ENCODE measurements around the gene PSMA2. TPM values are rescaled to one million over a fixed set of nuclear protein-coding genes. Genes with fewer than 3 reads are reported as not detected.

Gene PSMA2
- 110 and 118 TPM in 2 replicates for total RNA-seq
- polyA plus RNA-seq, result 73.3 and 107 TPM in 2 replicates
- polyA plus RNA-seq (2011; cell fraction: cytosol; rRNA removed), result 127 and 145 TPM in 2 replicates
- polyA plus RNA-seq (2011; cell fraction: nucleus; rRNA removed), result 49.8 and 72.9 TPM in 2 replicates
- 139 and 231 TPM in 2 replicates for polyA plus RNA-seq (2012)
- polyA minus RNA-seq, result 23.5 and 31.9 TPM in 2 replicates
- polyA minus RNA-seq (2011; cell fraction: cytosol; rRNA and poly(A)+ RNA removed), result 26.9 TPM
- polyA minus RNA-seq (2011; cell fraction: nucleus; rRNA and poly(A)+ RNA removed), result 15.7 and 25.1 TPM in 2 replicates
- percentile 90 among the genes with signal in this experiment for Bru-seq, nascent RNA
- percentile 99 among the genes with signal in this experiment for BruChase-seq, experiment 1, labeled RNA remaining after a 6-hour chase
- percentile 95 among the genes with signal in this experiment for BruChase-seq, experiment 2, labeled RNA remaining after a 2-hour chase
- long read RNA-seq, transcript PSMA2-201 (8 exons, 1,487 nt), result major isoform, 1,571 of 1,640 reads
- long read RNA-seq, transcript PSMA2-204 (6 exons, 683 nt), result minor isoform, 6 of 1,640 reads
- long read RNA-seq, transcript PSMA2-203 (9 exons, 1,453 nt), result minor isoform, 12 of 1,640 reads
- long read RNA-seq, partial matches to known transcripts, result 42 of 1,640 reads
- long read RNA-seq, other reads (novel, unspliced or antisense), result 9 of 1,640 reads

DNA sequence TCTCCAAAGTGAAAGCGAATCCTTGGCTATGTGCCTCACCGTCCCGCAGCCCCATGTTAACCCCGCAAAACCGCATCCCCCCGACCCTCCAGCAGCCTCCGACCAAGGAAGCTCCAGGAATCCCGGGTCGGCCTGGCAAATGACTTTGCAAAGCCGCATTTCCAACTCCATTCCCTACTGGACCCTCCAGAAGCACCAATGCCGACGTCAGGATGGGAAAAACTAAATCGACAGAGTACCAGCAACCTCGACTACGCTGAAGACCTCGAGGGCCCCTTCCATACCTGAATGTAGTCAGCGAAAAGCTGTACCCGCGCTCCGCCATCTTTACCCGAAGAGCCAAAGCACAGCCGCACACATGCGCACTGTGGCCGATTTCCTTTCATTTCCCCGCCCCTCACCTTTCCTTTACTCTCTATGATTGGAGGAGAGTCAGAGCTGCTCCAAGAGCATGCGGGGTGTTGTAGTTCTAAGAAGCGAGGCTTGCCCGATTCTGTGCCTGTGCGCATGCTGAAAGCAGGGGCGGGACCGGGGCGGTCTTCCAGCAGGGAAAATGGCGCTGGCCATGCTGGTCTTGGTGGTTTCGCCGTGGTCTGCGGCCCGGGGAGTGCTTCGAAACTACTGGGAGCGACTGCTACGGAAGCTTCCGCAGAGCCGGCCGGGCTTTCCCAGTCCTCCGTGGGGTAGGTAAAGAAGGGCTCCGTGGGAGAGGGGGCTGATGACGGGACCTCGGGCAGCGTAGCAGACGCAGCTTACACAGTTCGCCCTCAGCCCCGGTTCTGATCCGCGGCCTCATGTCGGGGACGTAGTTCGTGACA, at the start of gene PSMA2, which contains the start of gene MRPL32:
TSS of gene PSMA2 (minus strand) at position 341 of the 818 bp plus-strand sequence. CDS start at position 325, 16 bp downstream.
TSS of gene MRPL32 (plus strand) at position 543 of the 818 bp plus-strand sequence. CDS start at position 554, 11 bp downstream.
- H3K4me2 ChIP-seq (ENCODE audit: insufficient read depth, low read length), result peak within 1 kb of the TSS; percentile 90
- no peaks in the 10 kb centered on the region for H4K20me1 ChIP-seq (replicated peaks; ENCODE audit: control insufficient read depth, extremely low read depth, insufficient read depth, low read length)
- H3K27me3 ChIP-seq (ENCODE audit: control insufficient read depth in 2 of 2, insufficient read depth in 2 of 2, low read length in 2 of 2), result no peaks in the 10 kb centered on the region
- peak within 1 kb of the TSS; percentile 54 to 95 (median 91) for H3K4me3 ChIP-seq (replicated peaks in 1 of 3; ENCODE audit: insufficient read depth in 1 of 3, low read depth in 1 of 3, low read length in 3 of 3)
- H3K4me1 ChIP-seq (ENCODE audit: control insufficient read depth, extremely low read depth, insufficient read depth, low read length), result peaks cover 29% of the 10 kb centered on the region
- peaks cover 77% of the 10 kb centered on the region for H3K79me2 ChIP-seq (ENCODE audit: control insufficient read depth, insufficient read depth, low read length)
- CTCF ChIA-PET, result interaction anchor here (0.7 to 2.4 kb wide), 16 partner anchors 9 to 991 kb away, joined by 3 to 26 read pairs (median 4); partner anchors contain the start of genes C7orf25 and STK17A
- H3K9me1 ChIP-seq (replicated peaks; ENCODE audit: control insufficient read depth, extremely low read depth, insufficient read depth, low read length), result no peaks in the 10 kb centered on the region
- dilution Hi-C loops (cut with MboI; ENCODE audit: extremely low pct_ligation_motif_present, low sequenced_read_pairs), result no loop called here
- H3K36me3 ChIP-seq (ENCODE audit: control insufficient read depth in 2 of 2, extremely low read depth in 1 of 2, insufficient read depth in 2 of 2, low read length in 2 of 2), result peaks cover 0 to 14% of the 10 kb centered on the region in 2 experiments
- no TSS peak for BruUV-seq (replicated peaks)
- FAIRE-seq (peak; percentile 91), DNase-seq (ENCODE audit: low read depth, low spot score) (peak; percentile 99)
- TF ChIP-seq, protein P1, sequence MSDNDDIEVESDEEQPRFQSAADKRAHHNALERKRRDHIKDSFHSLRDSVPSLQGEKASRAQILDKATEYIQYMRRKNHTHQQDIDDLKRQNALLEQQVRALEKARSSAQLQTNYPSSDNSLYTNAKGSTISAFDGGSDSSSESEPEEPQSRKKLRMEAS (IDR thresholded peaks at IDR 0.05; ENCODE audit: insufficient read depth, insufficient read length), result peak; percentile 65
- TF ChIP-seq POLR2A (IDR thresholded peaks at IDR 0.05; ENCODE audit: low read depth, low read length) (peak; percentile 74), JUN (IDR thresholded peaks at IDR 0.05; ENCODE audit: borderline replicate concordance, insufficient read depth, insufficient read length, low read depth) (no peak), POLR2AphosphoS5 (IDR thresholded peaks at IDR 0.05; ENCODE audit: insufficient read depth, low read depth, low read length) (peak; percentile 62), EZH2 (IDR thresholded peaks at IDR 0.05; ENCODE audit: borderline replicate concordance, low read depth, low read length, severe bottlenecking) (no peak), CTCF (IDR thresholded peaks at IDR 0.05; ENCODE audit: extremely low read depth in 1 of 2, insufficient read depth in 1 of 2, low read depth in 1 of 2, low read length in 2 of 2) (no peak), GATA2 (IDR thresholded peaks at IDR 0.05; ENCODE audit: insufficient read depth, insufficient read length, low read depth, low read length) (no peak), MYC (IDR thresholded peaks at IDR 0.05; ENCODE audit: low read depth, low read length) (peak; percentile 38), FOS (IDR thresholded peaks at IDR 0.05; ENCODE audit: borderline replicate concordance, insufficient read depth, low read length) (no peak)
- H2AFZ ChIP-seq (ENCODE audit: low read depth, low read length), result peak within 1 kb of the TSS; percentile 76
- peak within 1 kb of the TSS; percentile 87 for H3K9ac ChIP-seq (replicated peaks; ENCODE audit: extremely low read depth, insufficient read depth, low read length)
- H3K27ac ChIP-seq (ENCODE audit: insufficient read depth, low read depth, low read length), result peak within 1 kb of the TSS; percentile 64
- POLR2A ChIA-PET, result interaction anchor here (0.6 to 1.1 kb wide), 6 partner anchors 13 to 797 kb away, joined by 3 to 6 read pairs (median 4); partner anchors contain the start of genes COA1 and STK17A
- H3K9me3 ChIP-seq (replicated peaks; ENCODE audit: control insufficient read depth, insufficient read depth, low read length), result no peaks in the 10 kb centered on the region
- intact Hi-C loops (cut with micrococcal nuclease), result loop anchor here (1.0 to 10.0 kb wide), 4 partner anchors 20 to 990 kb away; partner anchors contain the start of genes C7orf25 and STK17A
